GM18861 (cell line): Measurements from ENCODE around the gene LBX1.

Experiments
- ATAC-seq: cut with Tn5 transposase; IDR thresholded peaks from one replicate; pipeline ENCODE4 v1.9.1; 2021; ENCODE audit not compliant: unreplicated experiment

Gene LBX1

GRCh38 chr10:101244321-101245050 is 15.2 kb upstream of the LBX1 start:
- no peak for ATAC-seq

- ATAC-seq, result no peak
These were observed 12.8 kb upstream of the LBX1 start for GRCh38 chr10:101241840-101242707.

- no peak for ATAC-seq
These were observed 9.5 kb upstream of the LBX1 start for GRCh38 chr10:101238732-101239105.

- ATAC-seq, result no peak
These were observed 8.9 kb upstream of the LBX1 start for GRCh38 chr10:101237982-101238731.

GRCh38 chr10:101237081-101237981 is 8.1 kb upstream of the LBX1 start:
- ATAC-seq, result no peak

GRCh38 chr10:101236376-101237080 is 7.3 kb upstream of the LBX1 start:
- no peak for ATAC-seq

GRCh38 chr10:101235766-101236165 is 6.5 kb upstream of the LBX1 start:
- no peak for ATAC-seq

GRCh38 chr10:101234333-101234732 is 5.1 kb upstream of the LBX1 start:
- no peak for ATAC-seq

- no peak for ATAC-seq
These were observed 4.6 kb upstream of the LBX1 start for GRCh38 chr10:101233863-101234262.

- ATAC-seq, result no peak
These were observed 4.2 kb upstream of the LBX1 start for GRCh38 chr10:101233443-101233842.

- ATAC-seq, result no peak
These were observed 2.8 kb upstream of the LBX1 start for GRCh38 chr10:101231912-101232689.

GRCh38 chr10:101231092-101231491 is 1.8 kb upstream of the LBX1 start:
- ATAC-seq, result no peak

- no peak for ATAC-seq
These were observed 1.1 kb upstream of the LBX1 start for GRCh38 chr10:101230183-101230917.

GRCh38 chr10:101228966-101229265 is 347 bp downstream of the LBX1 start:
- no peak for ATAC-seq

- ATAC-seq, result no peak
These were observed 904 bp downstream of the LBX1 start for GRCh38 chr10:101228153-101228965.

- no peak for ATAC-seq
These were observed 1.7 kb downstream of the LBX1 start for GRCh38 chr10:101227429-101228152.
